ENCODE measurements around the gene C1QTNF12. TPM values are rescaled to one million over a fixed set of nuclear protein-coding genes. Genes with fewer than 3 reads are reported as not detected.

C1QTNF12 gene
- polyA plus RNA-seq, 1 of the 3 experiments (the other 2 are of a cell fraction): 0.59 TPM

DNA sequence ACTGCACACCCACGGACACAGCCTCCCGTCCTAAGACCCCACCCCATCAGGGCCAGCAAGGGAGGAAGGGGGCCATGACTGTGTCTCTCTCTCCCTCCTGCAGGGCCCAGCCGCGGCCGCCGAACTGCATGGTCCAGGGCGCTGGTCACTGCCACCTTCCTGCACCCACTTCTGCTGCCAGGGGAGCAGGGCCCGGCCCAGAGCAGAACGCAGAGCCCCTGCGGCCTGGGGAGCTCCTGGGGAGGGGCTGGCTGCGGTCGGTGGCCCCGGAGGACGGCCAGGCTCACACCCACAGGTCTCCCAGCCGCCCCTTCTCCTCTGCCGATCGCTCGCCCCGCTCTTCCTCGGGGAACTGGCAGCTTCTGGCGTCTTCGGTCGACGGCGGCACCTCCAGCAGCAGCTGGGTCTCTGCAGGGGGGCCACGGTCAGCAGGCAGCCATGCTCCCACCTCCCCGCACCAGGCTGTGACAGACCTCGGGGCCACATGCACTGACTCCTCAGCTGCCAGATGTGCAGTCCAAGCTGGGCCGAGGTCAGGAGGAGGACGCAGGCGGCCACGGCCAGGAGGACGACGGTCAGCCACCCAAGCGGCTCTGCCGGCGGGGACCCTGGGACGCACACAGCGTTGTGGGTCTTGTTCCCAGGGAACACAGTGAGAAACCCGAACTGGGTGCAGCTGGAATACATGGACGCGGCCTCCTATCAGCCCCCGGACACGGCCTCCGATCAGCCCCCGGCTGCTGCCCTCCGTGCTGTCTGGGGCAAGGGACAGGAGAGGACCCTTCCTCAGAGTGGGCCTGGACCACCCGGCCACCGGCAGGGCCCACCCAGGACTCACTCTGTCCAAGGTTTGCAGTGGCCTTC, 42.7 kb downstream of the C1QTNF12 start:
- Histone ChIP-seq H3K27me3 (ENCODE audit: insufficient read depth) (peaks cover 7% of the 10 kb centered on the region; the same call in 1 of the 2 replicates), H2AFZ (ENCODE audit: low read depth) (no peak overlapping the region), H3K9me3 (no peaks in the 10 kb centered on the region), H3K79me2 (ENCODE audit: insufficient read depth) (no peaks in the 10 kb centered on the region), H3K27ac (ENCODE audit: low read depth in 2 of 2, low read length in 1 of 2) (no peak overlapping the region), H3K36me3 (replicated peaks in 1 of 2; ENCODE audit: control insufficient read depth in 1 of 2, insufficient read depth in 2 of 2, low read length in 1 of 2) (no peaks in the 10 kb centered on the region), H3K4me3 (ENCODE audit: low read depth in 2 of 2, low read length in 1 of 2) (no peak overlapping the region), H4K20me1 (ENCODE audit: insufficient read depth) (no peaks in the 10 kb centered on the region), H3K9ac (no peak overlapping the region), H3K9me2 (no peaks in the 10 kb centered on the region), H3K4me1 (ENCODE audit: control insufficient read depth in 1 of 2, insufficient read depth in 2 of 2, low read depth in 1 of 2, low read length in 1 of 2) (peaks cover 3 to 8% of the 10 kb centered on the region in 2 experiments; a peak in 1 of 4 replicates), H3F3A (replicated peaks; ENCODE audit: insufficient read depth) (no peaks in the 10 kb centered on the region), H3K4me2 (no peak overlapping the region)
- peak; percentile 74 for DNase-seq
- ChIA-PET CTCF (interaction anchor here (3.8 kb wide), 1 partner anchor 81 kb away, joined by 16 read pairs; no protein-coding TSS in a partner anchor), POLR2A (interaction anchor here (0.6 kb wide), 1 partner anchor 10 kb away, joined by 3 read pairs; the partner anchor contains the start of gene TNFRSF4)
- 53% methylated on average over 3 of the region's 49 CpGs for WGBS (ENCODE audit: low lambda C conversion rate)
- TF ChIP-seq RFX5 (IDR thresholded peaks at IDR 0.05; ENCODE audit: low read length) (no peak), CHD2 (IDR thresholded peaks at IDR 0.05; ENCODE audit: low read length, partially characterized antibody) (no peak), FOXJ3 (CRISPR knock-in tag; IDR thresholded peaks at IDR 0.05) (no peak), USF2 (IDR thresholded peaks at IDR 0.05; ENCODE audit: borderline replicate concordance, low read depth, low read length) (no peak), TCF12 (IDR thresholded peaks at IDR 0.05) (no peak), JUND (IDR thresholded peaks at IDR 0.05) (no peak), ELF1 (IDR thresholded peaks at IDR 0.05) (no peak), YY1 (IDR thresholded peaks at IDR 0.05; ENCODE audit: low read depth) (no peak)

- Histone ChIP-seq H3K4me2 (no peak overlapping the region), H2AFZ (ENCODE audit: low read depth) (no peak overlapping the region), H3F3A (replicated peaks; ENCODE audit: insufficient read depth) (no peaks in the 10 kb centered on the region), H4K20me1 (ENCODE audit: insufficient read depth) (no peaks in the 10 kb centered on the region), H3K9me2 (no peaks in the 10 kb centered on the region), H3K27ac (ENCODE audit: low read depth in 2 of 2, low read length in 1 of 2) (no peak overlapping the region), H3K36me3 (replicated peaks in 1 of 2; ENCODE audit: control insufficient read depth in 1 of 2, insufficient read depth in 2 of 2, low read length in 1 of 2) (no peaks in the 10 kb centered on the region), H3K9me3 (no peaks in the 10 kb centered on the region), H3K79me2 (ENCODE audit: insufficient read depth) (no peaks in the 10 kb centered on the region), H3K4me3 (ENCODE audit: low read depth in 2 of 2, low read length in 1 of 2) (no peak overlapping the region), H3K4me1 (ENCODE audit: control insufficient read depth in 1 of 2, insufficient read depth in 2 of 2, low read depth in 1 of 2, low read length in 1 of 2) (peaks cover 0 to 3% of the 10 kb centered on the region in 2 experiments; a peak in 1 of 4 replicates), H3K9ac (no peak overlapping the region), H3K27me3 (ENCODE audit: insufficient read depth) (peaks cover 7% of the 10 kb centered on the region; the same call in 1 of the 2 replicates)
- POLR2A ChIA-PET: interaction anchor here (0.6 kb wide), 1 partner anchor 11 kb away, joined by 3 read pairs; the partner anchor contains the start of gene TNFRSF4
- DNase-seq: no peak
- WGBS (ENCODE audit: low lambda C conversion rate): 50% methylated on average over 2 of the region's 27 CpGs
- TF ChIP-seq, protein P1, sequence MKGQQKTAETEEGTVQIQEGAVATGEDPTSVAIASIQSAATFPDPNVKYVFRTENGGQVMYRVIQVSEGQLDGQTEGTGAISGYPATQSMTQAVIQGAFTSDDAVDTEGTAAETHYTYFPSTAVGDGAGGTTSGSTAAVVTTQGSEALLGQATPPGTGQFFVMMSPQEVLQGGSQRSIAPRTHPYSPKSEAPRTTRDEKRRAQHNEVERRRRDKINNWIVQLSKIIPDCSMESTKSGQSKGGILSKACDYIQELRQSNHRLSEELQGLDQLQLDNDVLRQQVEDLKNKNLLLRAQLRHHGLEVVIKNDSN (IDR thresholded peaks at IDR 0.05; ENCODE audit: borderline replicate concordance, low read depth): no peak
- TF ChIP-seq NRF1 (IDR thresholded peaks at IDR 0.05; ENCODE audit: low read depth, low read length) (no peak), GATA2 (CRISPR knock-in tag; IDR thresholded peaks at IDR 0.05) (no peak), CHD2 (IDR thresholded peaks at IDR 0.05; ENCODE audit: low read length, partially characterized antibody) (no peak), RAD21 (IDR thresholded peaks at IDR 0.05; ENCODE audit: low read length) (no peak), REST (IDR thresholded peaks at IDR 0.05; ENCODE audit: low read depth, low read length) (no peak)
- CTCF ChIA-PET: interaction anchor here (3.8 kb wide), 1 partner anchor 81 kb away, joined by 16 read pairs; no protein-coding TSS in a partner anchor
Observed at GRCh38 chr1:1202831-1203560, 43.5 kb downstream of the C1QTNF12 start.

Data from SK-N-SH (cell line).